Endothelial cell of umbilical vein (primary cell): ENCODE measurements around the gene SLC27A2. TPM values are rescaled to one million over a fixed set of nuclear protein-coding genes. Genes with fewer than 3 reads are reported as not detected.

Experiments
- BruUV-seq: library from RNA; stranded (reverse); fragments of 400-500 nt; replicated peaks from 2 replicates; lab custom pipeline; 2021; lab: Mats Ljungman, UMichigan
- CTCF ChIA-PET: fragments of 300-600, 350-600 bp; sonication (Branson Sonifier 250); formaldehyde crosslinking; loops from one replicate; lab custom pipeline; 2021; ENCODE audit warnings: antibody characterized with exemption, inconsistent platforms; lab: Charles Lee
- POLR2A ChIA-PET: fragments of 300-600, 350-600 bp; sonication (Branson Sonifier 250); formaldehyde crosslinking; loops from one replicate; lab custom pipeline; 2021; ENCODE audit warnings: antibody characterized with exemption, inconsistent platforms; lab: Charles Lee
- DNase-seq: peaks from one replicate; pipeline ENCODE4 v3.0.0-alpha.2; 2011; ENCODE audit warnings: low read depth, low spot score
- FAIRE-seq: peaks from 2 replicates; lab custom pipeline; 2011; peaks lifted over from hg19 to GRCh38; lab: Jason Lieb, UNC
- H2AFZ ChIP-seq: 2 replicates; pipeline ENCODE4 v1.6.0; 2012; ENCODE audit warnings: low read depth, low read length, control low read depth, inconsistent platforms
- H3K27ac ChIP-seq: 2 replicates; pipeline ENCODE4 v1.5.1; 2011; ENCODE audit warnings: low read depth, mild to moderate bottlenecking, control low read depth, low read length, moderate library complexity; ENCODE audit not compliant: insufficient read depth
- H3K27me3 ChIP-seq, 2 experiments: 2 replicates each; pipeline versions ENCODE4 v1.6.0 to v1.6.1; 2011; ENCODE audit warnings: low read length in 2 of 2, mixed read lengths in 1 of 2; ENCODE audit not compliant: control insufficient read depth in 2 of 2, insufficient read depth in 2 of 2
- H3K36me3 ChIP-seq, 2 experiments: 2 replicates in 1 of 2; 3 replicates in 1 of 2; pipeline ENCODE4 v1.5.1; 2011; ENCODE audit warnings: low read length in 2 of 2, mild to moderate bottlenecking in 1 of 2, moderate library complexity in 1 of 2; ENCODE audit not compliant: control insufficient read depth in 2 of 2, insufficient read depth in 2 of 2; ENCODE audit errors: extremely low read depth in 1 of 2
- H3K4me1 ChIP-seq: 3 replicates; pipeline ENCODE4 v1.5.1; 2011; ENCODE audit warnings: mild to moderate bottlenecking, low read length; ENCODE audit not compliant: control insufficient read depth, insufficient read depth; ENCODE audit errors: extremely low read depth
- H3K4me2 ChIP-seq: 2 replicates; pipeline ENCODE4 v1.6.1; 2011; ENCODE audit warnings: low read length, control low read depth, mixed read lengths; ENCODE audit not compliant: insufficient read depth
- H3K4me3 ChIP-seq, 3 experiments: fragments of 200-600 bp in 1 of 3; sonication (generic), shearing (Covaris generic) in 1 of 3; replicated peaks in 1 of 3; 2 replicates each; pipeline ENCODE4 v1.5.1; 2011 to 2016; ENCODE audit warnings: control low read depth in 3 of 3, low read length in 3 of 3, mild to moderate bottlenecking in 2 of 3, inconsistent platforms in 1 of 3, low read depth in 1 of 3, moderate library complexity in 1 of 3; ENCODE audit not compliant: insufficient read depth in 1 of 3
- H3K79me2 ChIP-seq: 2 replicates; pipeline ENCODE4 v1.6.0; 2012; ENCODE audit warnings: low read length, inconsistent platforms; ENCODE audit not compliant: control insufficient read depth, insufficient read depth
- H3K9ac ChIP-seq: replicated peaks from 2 replicates; pipeline ENCODE3; 2011; ENCODE audit warnings: low read length, control low read depth; ENCODE audit not compliant: insufficient read depth; ENCODE audit errors: extremely low read depth
- H3K9me1 ChIP-seq: replicated peaks from 3 replicates; pipeline ENCODE4 v1.6.0; 2011; ENCODE audit warnings: mild to moderate bottlenecking, low read length; ENCODE audit not compliant: control insufficient read depth, insufficient read depth; ENCODE audit errors: extremely low read depth
- H3K9me3 ChIP-seq: replicated peaks from 2 replicates; pipeline ENCODE4 v1.5.1; 2012; ENCODE audit warnings: low read length, inconsistent platforms; ENCODE audit not compliant: control insufficient read depth, insufficient read depth
- H4K20me1 ChIP-seq: replicated peaks from 2 replicates; pipeline ENCODE3; 2011; ENCODE audit warnings: mild to moderate bottlenecking, low read length; ENCODE audit not compliant: control insufficient read depth, insufficient read depth; ENCODE audit errors: extremely low read depth
- CTCF ChIP-seq, 2 donors: IDR thresholded peaks; 1 replicate in 1 of 2; 2 replicates in 1 of 2; pipeline ENCODE4 v1.5.1; 2011; ENCODE audit warnings: low read length in 2 of 2, mild to moderate bottlenecking in 2 of 2, moderate library complexity in 2 of 2, control low read depth in 1 of 2, inconsistent platforms in 1 of 2, low read depth in 1 of 2; ENCODE audit not compliant: insufficient read depth in 1 of 2; ENCODE audit errors: extremely low read depth in 1 of 2
- EZH2 ChIP-seq: IDR thresholded peaks from 2 replicates; pipeline ENCODE4 v1.6.1; 2012; ENCODE audit warnings: borderline replicate concordance, low read depth, mild to moderate bottlenecking, moderate library complexity, low read length, inconsistent platforms; ENCODE audit not compliant: severe bottlenecking
- FOS ChIP-seq: IDR thresholded peaks from 2 replicates; pipeline ENCODE4 v1.6.1; 2011; ENCODE audit warnings: mild to moderate bottlenecking, low read length, moderate library complexity, borderline replicate concordance; ENCODE audit not compliant: insufficient read depth
- GATA2 ChIP-seq: IDR thresholded peaks from 2 replicates; pipeline ENCODE4 v1.7.0; 2011; ENCODE audit warnings: low read depth, mild to moderate bottlenecking, moderate library complexity, mixed read lengths, low read length; ENCODE audit not compliant: insufficient read length, insufficient read depth
- JUN ChIP-seq: IDR thresholded peaks from 2 replicates; pipeline ENCODE4 v1.6.1; 2011; ENCODE audit warnings: borderline replicate concordance, low read depth; ENCODE audit not compliant: insufficient read length, insufficient read depth
- MAX ChIP-seq: IDR thresholded peaks from 2 replicates; pipeline ENCODE4 v1.6.1; 2011; ENCODE audit not compliant: insufficient read depth, insufficient read length
- MYC ChIP-seq: IDR thresholded peaks from one replicate; pipeline ENCODE4 v1.6.1; 2011; ENCODE audit warnings: mild to moderate bottlenecking, low read depth, low read length
- POLR2A ChIP-seq: IDR thresholded peaks from 2 replicates; pipeline ENCODE4 v1.6.1; 2012; ENCODE audit warnings: low read depth, mild to moderate bottlenecking, control low read depth, low read length
- POLR2AphosphoS5 ChIP-seq: IDR thresholded peaks from 2 replicates; pipeline ENCODE4 v1.6.1; 2012; ENCODE audit warnings: low read depth, mild to moderate bottlenecking, control low read depth, low read length, moderate library complexity; ENCODE audit not compliant: insufficient read depth
- dilution Hi-C: fragments of 300-500 bp; cut with MboI; formaldehyde crosslinking; loops from one replicate; pipeline ENCODE4 v1.15.0; 2019; ENCODE audit warnings: low sequenced_read_pairs; ENCODE audit not compliant: extremely low pct_ligation_motif_present
- intact Hi-C: fragments of 100-400 bp; cut with micrococcal nuclease; formaldehyde crosslinking; loops from one replicate; pipeline ENCODE4 v1.10.0; 2022
- polyA plus RNA-seq, 4 experiments: library from polyadenylated mRNA; depleted of rRNA in 3 of 4; stranded (reverse) in 3 of 4; unstranded in 1 of 4; fragments of >200 nt; gene quantifications; 2 replicates each; pipeline versions ENCODE4 v1.2.1 to v1.2.3, GENCODE V29; 2011 to 2012; ENCODE audit warnings: missing spikeins in 1 of 4
- total RNA-seq: library from RNA; stranded (reverse); gene quantifications from 2 replicates; pipeline ENCODE4 v1.2.3, GENCODE V29; 2021

Gene SLC27A2
- total and polyA plus RNA-seq, 2 donors (not counting 3 experiments of a cell fraction or from before 2014, with no cell fraction given), result not detected

GRCh38 chr15:50186752-50187151 is 4.8 kb downstream of the SLC27A2 start:
- Histone ChIP-seq H3K9me3 (no peaks in the 10 kb centered on the region), H3K9me1 (no peaks in the 10 kb centered on the region), H3K4me1 (no peaks in the 10 kb centered on the region), H3K27me3 (peaks cover 5 to 16% of the 10 kb centered on the region in 2 experiments), H2AFZ (no peak overlapping the region), H3K36me3 (no peaks in the 10 kb centered on the region), H3K4me3 (no peak overlapping the region), H3K79me2 (no peaks in the 10 kb centered on the region), H4K20me1 (no peaks in the 10 kb centered on the region), H3K9ac (no peak overlapping the region), H3K4me2 (no peak overlapping the region), H3K27ac (no peak overlapping the region)
- no peak for FAIRE-seq
- dilution Hi-C loops, result no loop called here
- TF ChIP-seq MAX (no peak), FOS (no peak), POLR2A (no peak), GATA2 (no peak)
- BruUV-seq, result no TSS peak
- ChIA-PET CTCF (interaction anchor here (0.6 to 1.9 kb wide), 2 partner anchors 39 to 42 kb away, joined by 3 to 5 read pairs; no protein-coding TSS in a partner anchor), POLR2A (no interaction called here)
- intact Hi-C loops, result no loop called here
- DNase-seq, result no peak

GRCh38 chr15:50187525-50187924 is 5.5 kb downstream of the SLC27A2 start:
- TF ChIP-seq MYC (no peak), JUN (no peak), FOS (no peak), POLR2A (no peak), CTCF (IDR thresholded peaks at IDR 0.05; ENCODE audit: extremely low read depth in 1 of 2, insufficient read depth in 1 of 2, low read depth in 1 of 2, low read length in 2 of 2) (no peak), GATA2 (no peak), POLR2AphosphoS5 (no peak), MAX (no peak), EZH2 (no peak)
- no peak overlapping the region for H3K4me3 ChIP-seq
- H3K79me2 ChIP-seq, result no peaks in the 10 kb centered on the region
- H3K9me1 ChIP-seq, result no peaks in the 10 kb centered on the region
- H3K27ac ChIP-seq, result no peak overlapping the region
- no peak overlapping the region for H2AFZ ChIP-seq
- H3K36me3 ChIP-seq, result no peaks in the 10 kb centered on the region
- H3K4me2 ChIP-seq, result no peak overlapping the region
- no peaks in the 10 kb centered on the region for H3K4me1 ChIP-seq
- H4K20me1 ChIP-seq, result no peaks in the 10 kb centered on the region
- FAIRE-seq, result no peak
- DNase-seq, result no peak
- BruUV-seq, result no TSS peak
- H3K9me3 ChIP-seq, result no peaks in the 10 kb centered on the region
- H3K27me3 ChIP-seq, result peaks cover 5 to 12% of the 10 kb centered on the region in 2 experiments
- POLR2A ChIA-PET, result no interaction called here
- intact Hi-C loops, result no loop called here
- no peak overlapping the region for H3K9ac ChIP-seq
- dilution Hi-C loops, result no loop called here
- CTCF ChIA-PET, result interaction anchor here (1.9 kb wide), 1 partner anchor 42 kb away, joined by 5 read pairs; no protein-coding TSS in a partner anchor
